NCI-H2029 (cell line): ENCODE data around the gene CHPF.

ENCODE experiments used
- DNase-seq: peaks from one replicate; lab custom pipeline; 2025; lab: John Stamatoyannopoulos, UW

CHPF gene

GRCh38 chr2:219567791-219568361 lies 24.3 kb upstream of the CHPF start:
- no peak for DNase-seq

- no peak for DNase-seq
Observed at GRCh38 chr2:219567131-219567530, 23.5 kb upstream of the CHPF start.

DNA sequence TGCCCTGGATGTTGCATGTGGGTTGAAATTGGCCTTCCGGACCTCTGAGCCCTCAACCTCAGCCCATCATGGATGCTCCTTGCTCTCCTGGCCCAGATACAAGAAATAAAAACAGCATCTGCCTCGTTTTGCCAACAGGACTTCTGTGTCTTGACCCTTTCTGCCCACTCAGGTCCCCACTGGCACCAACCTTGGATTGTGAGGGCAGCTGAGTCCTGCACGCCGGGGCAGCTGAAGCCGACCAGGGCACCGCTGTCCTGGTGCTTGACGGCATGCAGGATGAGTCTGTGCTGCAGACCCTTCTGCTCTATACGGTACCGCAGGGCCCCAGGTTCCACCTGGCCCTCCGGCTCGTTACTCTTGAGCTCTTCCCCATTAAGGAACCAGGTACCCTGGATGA lies 23.0 kb upstream of the CHPF start:
- no peak for DNase-seq

GRCh38 chr2:219565130-219566080 lies 21.8 kb upstream of the CHPF start:
- no peak for DNase-seq

GRCh38 chr2:219563271-219563928 lies 19.8 kb upstream of the CHPF start:
- no peak for DNase-seq

- DNase-seq: no peak
Observed at GRCh38 chr2:219562049-219563020, 18.7 kb upstream of the CHPF start.

DNA sequence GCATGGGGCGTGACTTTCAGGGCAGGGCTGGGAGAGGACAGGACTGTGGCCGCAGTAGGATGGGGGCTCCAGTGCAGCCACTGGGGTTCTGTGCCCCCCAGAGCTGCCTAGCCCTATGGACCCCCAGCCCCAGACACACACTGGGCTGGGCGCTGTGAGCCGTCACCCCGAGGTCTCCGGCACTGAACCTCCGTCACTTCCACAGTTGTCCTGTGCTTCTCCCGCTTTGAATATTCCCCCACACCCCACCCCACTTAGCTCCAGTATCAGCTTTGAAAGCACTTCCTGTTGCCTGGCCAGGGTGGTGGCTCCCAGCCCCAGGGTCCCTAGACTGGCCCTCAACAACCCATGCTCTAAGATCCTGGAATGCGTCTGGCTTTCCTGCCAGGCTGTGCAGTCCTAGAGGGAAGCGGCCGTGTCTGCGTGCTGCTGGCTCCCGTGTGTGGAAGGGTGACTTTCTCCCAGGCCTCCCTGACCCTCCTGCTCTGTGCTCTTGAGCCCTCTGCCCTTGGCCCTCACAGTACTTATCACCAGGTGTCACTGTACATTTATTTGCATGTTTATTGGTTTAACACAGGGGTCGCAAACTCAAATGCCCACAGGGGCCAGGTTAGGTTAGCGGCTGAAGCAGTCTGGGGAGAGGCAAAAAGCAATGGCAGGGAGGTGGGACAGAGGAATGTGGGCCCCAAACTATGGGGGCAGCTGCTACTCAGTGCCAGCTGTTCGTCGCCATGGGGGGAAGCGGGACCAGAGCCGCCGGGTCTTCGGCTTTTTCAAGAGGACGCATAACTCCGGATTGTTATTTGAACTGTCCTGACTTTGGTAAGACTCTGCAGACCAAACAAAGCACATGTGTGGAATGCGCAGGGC lies 17.8 kb upstream of the CHPF start:
- no peak for DNase-seq

DNA sequence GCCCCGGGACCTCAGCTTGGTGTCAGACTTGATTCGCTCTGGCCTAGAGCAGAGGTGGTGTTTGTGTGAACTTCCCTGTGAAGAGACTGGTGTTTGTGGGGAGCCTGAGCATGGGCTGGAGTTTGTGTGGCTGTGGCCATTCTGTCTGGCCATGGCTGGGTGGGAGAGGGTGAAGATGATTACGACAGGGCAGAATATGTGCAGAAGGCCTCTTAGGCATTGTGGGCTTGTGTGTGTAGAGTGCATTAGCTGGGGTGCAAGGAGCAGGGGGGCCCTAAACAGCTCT lies 17.2 kb upstream of the CHPF start:
- no peak for DNase-seq

DNA sequence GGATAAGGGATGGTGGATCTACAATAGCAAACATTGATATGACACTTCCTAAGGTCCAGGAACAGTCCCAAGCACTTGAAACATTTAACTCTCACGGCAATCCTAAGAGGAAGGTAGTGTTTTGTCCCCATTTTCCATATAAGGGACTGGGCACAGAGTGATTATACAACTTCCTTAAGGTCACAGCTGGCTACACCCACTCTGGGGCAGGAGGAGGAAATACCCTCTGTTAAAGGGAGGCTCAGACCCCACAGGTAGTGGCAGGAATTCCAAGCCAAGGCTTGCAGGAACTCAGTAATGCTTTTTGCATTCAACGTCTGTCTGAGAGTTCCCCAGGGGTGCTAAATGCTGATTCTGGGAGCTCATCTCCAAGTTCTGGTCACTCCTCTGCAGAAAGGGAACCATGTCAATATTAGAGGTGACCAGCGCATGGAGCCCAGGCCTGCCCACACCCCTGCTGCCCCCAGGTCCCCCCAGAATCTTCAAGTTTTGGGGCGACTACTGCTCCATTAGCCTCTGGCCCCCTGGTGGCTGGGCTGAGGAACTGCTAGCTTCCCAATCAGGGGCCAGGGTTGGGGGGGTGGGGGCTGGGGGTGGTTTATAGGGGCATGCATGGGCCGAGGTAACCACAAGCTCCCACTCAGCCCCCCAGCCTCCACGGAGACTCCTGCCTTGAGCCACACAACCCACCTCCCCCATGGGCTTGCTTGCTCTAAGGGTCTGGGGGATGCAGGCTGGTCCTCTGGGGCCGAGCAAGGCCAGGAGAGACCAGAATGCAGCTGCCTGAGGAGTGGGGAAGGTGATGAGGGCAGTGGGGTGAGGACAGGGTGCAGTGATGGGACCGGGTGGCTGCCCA lies 16.7 kb upstream of the CHPF start:
- no peak for DNase-seq

- DNase-seq: no peak
Observed at GRCh38 chr2:219559156-219559915, 15.7 kb upstream of the CHPF start.

GRCh38 chr2:219557791-219558785 lies 14.5 kb upstream of the CHPF start:
- no peak for DNase-seq

- no peak for DNase-seq
Observed at GRCh38 chr2:219557320-219557719, 13.7 kb upstream of the CHPF start.

DNA sequence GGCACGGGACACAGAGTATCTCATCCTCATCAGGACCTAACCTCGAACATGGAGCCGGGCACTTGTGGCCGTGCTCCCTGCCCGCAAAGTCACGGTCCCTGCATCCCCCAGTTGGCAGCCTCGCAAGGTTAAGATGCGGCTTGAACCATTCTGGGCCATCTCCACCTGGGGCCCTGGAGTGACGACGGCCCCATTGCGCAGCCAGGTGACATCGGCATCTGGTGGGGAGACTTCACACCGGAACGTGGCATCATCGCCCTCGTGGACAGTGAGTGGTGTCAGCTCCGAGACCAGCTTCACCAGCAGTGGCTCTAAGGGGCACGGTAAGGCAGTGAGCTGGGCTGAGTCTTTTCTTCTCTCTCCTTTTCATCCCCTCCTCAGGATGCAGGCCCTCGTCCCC lies 12.8 kb upstream of the CHPF start:
- DNase-seq: no peak

DNA sequence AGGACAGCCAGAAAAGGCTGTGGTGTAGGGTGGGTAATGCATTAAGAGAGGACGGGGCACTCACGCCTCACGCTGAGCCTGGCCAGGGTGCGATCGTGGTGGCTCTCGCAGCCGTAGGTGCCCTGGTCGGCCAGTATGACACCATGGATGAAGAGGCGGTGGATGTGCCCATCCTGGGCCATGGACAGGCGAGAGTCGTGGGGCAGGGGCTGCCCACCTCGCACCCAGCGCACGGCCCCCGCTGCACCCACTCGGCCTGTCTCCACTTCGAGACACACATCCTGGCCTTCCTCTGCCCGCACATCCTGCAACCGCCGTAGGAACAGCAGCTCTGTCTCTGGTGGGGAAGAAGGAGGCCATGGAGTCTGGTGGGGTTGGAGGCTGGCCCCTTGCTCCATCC lies 12.3 kb upstream of the CHPF start:
- DNase-seq: no peak

DNA sequence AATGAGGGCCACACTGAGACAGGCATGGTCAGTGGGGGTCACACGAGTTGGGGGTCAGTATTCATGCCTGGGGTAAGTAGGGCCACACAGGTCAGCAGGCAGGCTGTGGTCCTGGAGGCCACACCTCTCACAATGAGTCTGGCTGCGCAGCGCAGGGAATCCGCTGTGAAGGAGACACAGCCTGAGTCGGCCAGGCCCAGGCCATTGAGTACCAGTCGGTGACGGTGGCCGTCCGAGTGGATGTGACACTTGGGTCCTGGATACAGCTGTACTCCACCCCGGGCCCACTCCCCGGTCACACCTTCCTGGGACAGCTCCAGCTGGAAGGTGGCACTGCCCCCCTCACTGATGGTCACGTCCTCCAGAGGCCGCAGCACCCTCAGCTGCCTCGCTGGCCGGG lies 10.7 kb upstream of the CHPF start:
- DNase-seq: no peak

DNA sequence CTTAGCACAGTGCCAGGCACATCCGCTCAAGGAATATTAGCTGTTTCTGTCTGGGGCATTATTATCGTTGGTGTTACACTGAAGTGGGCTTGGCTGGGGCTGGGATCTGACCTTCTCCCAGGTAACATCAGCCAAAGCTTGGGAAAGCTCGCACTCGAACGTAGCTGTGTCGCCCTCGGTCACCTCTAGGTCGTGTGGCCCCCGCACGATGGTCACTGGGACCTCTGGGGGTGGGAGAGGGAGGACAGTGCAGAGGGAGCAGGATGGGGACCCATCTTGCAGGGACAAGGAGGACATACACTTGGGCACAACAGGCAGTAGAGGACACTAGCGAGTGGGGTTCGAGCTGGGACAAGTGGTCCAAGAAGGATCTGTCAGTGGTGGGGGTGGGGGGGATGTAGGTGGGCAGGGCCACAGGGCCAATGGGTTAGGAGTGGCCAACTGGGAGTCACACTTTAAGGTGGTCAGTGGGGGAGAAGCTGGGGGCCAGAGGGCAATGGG lies 9.9 kb upstream of the CHPF start:
- DNase-seq: no peak

DNA sequence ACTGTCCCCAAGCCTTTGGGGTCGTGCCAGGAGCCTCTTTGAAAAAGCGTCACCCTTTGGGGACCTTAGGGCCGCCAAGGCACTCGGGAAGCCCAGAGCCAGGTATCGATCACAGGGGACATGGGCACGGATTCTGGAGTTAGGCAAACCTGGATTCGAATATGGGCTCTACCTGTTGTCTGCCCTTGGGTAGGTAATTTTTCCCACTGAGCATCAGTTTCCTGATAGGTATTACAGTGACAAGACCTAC lies 9.5 kb upstream of the CHPF start:
- no peak for DNase-seq
